H9 (cell line): ENCODE data around the gene DLG2. TPM values are rescaled to one million over a fixed set of nuclear protein-coding genes. Genes with fewer than 3 reads are reported as not detected.

Experiments
- DNase-seq: peaks from one replicate; pipeline ENCODE4 v3.0.0-alpha.2; 2017
- H2AFZ ChIP-seq: one replicate; pipeline ENCODE4 v1.6.1; 2013; ENCODE audit warnings: mild to moderate bottlenecking, low read length, control low read depth, moderate library complexity
- H2AK5ac ChIP-seq: 2 replicates; pipeline ENCODE4 v1.6.1; 2013; ENCODE audit warnings: low read length, control low read depth, mixed read lengths; ENCODE audit not compliant: insufficient read length
- H2BK120ac ChIP-seq: one replicate; pipeline ENCODE4 v1.6.1; 2013; ENCODE audit warnings: low read depth, mild to moderate bottlenecking, low read length, control low read depth, inconsistent platforms; ENCODE audit not compliant: poor library complexity, severe bottlenecking
- H2BK12ac ChIP-seq: 2 replicates; pipeline ENCODE4 v1.6.1; 2013; ENCODE audit warnings: low read length, control low read depth, mixed read lengths, low read depth; ENCODE audit not compliant: insufficient read length
- H2BK15ac ChIP-seq: 2 replicates; pipeline ENCODE4 v1.6.1; 2013; ENCODE audit warnings: low read depth, low read length, control low read depth
- H2BK20ac ChIP-seq: one replicate; pipeline ENCODE4 v1.6.1; 2013; ENCODE audit warnings: low read depth, mild to moderate bottlenecking, low read length, control low read depth, inconsistent platforms; ENCODE audit not compliant: poor library complexity, severe bottlenecking
- H2BK5ac ChIP-seq: 2 replicates; pipeline ENCODE4 v1.6.1; 2013; ENCODE audit warnings: low read length, control low read depth, mixed read lengths; ENCODE audit not compliant: insufficient read length
- H3K14ac ChIP-seq: 2 replicates; pipeline ENCODE4 v1.6.1; 2013; ENCODE audit warnings: low read length, control low read depth; ENCODE audit not compliant: insufficient read depth
- H3K18ac ChIP-seq: 2 replicates; pipeline ENCODE4 v1.6.1; 2013; ENCODE audit warnings: low read depth, mild to moderate bottlenecking, mixed read lengths, low read length, control low read depth; ENCODE audit not compliant: insufficient read length
- H3K23ac ChIP-seq: 2 replicates; pipeline ENCODE4 v1.6.1; 2013; ENCODE audit warnings: low read length, control low read depth, mixed read lengths, low read depth; ENCODE audit not compliant: insufficient read length
- H3K23me2 ChIP-seq: 2 replicates; pipeline ENCODE4 v1.6.1; 2013; ENCODE audit warnings: low read depth, mild to moderate bottlenecking, mixed read lengths, low read length, control low read depth; ENCODE audit not compliant: insufficient read length, poor library complexity, severe bottlenecking
- H3K27ac ChIP-seq: 2 replicates; pipeline ENCODE4 v1.5.1; 2013; ENCODE audit warnings: low read length, control low read depth, mixed read lengths, low read depth; ENCODE audit not compliant: insufficient read length
- H3K27me3 ChIP-seq: 2 replicates; pipeline ENCODE4 v1.6.1; 2013; ENCODE audit warnings: low read length, control low read depth, inconsistent platforms; ENCODE audit not compliant: insufficient read depth
- H3K4ac ChIP-seq: 2 replicates; pipeline ENCODE4 v1.6.1; 2013; ENCODE audit warnings: low read depth, mild to moderate bottlenecking, control low read depth, inconsistent platforms, low read length, moderate library complexity
- H3K4me1 ChIP-seq: 2 replicates; pipeline ENCODE4 v1.6.1; 2013; ENCODE audit warnings: low read length, control low read depth, inconsistent platforms; ENCODE audit not compliant: insufficient read depth
- H3K4me2 ChIP-seq: 2 replicates; pipeline ENCODE4 v1.6.1; 2013; ENCODE audit warnings: low read length, control low read depth, mixed read lengths; ENCODE audit not compliant: insufficient read length, insufficient read depth
- H3K56ac ChIP-seq: 2 replicates; pipeline ENCODE4 v1.6.1; 2013; ENCODE audit warnings: low read depth, mild to moderate bottlenecking, mixed read lengths, low read length, control low read depth; ENCODE audit not compliant: insufficient read length
- H3K79me1 ChIP-seq: 2 replicates; pipeline ENCODE4 v1.6.1; 2013; ENCODE audit warnings: low read depth, mild to moderate bottlenecking, moderate library complexity, low read length, control low read depth, inconsistent platforms; ENCODE audit not compliant: insufficient read depth, poor library complexity, severe bottlenecking
- H3K79me2 ChIP-seq: 2 replicates; pipeline ENCODE4 v1.6.1; 2013; ENCODE audit warnings: low read length, control low read depth, inconsistent platforms; ENCODE audit not compliant: insufficient read depth
- H3K9ac ChIP-seq: 2 replicates; pipeline ENCODE4 v1.6.1; 2013; ENCODE audit warnings: low read length, control low read depth, mixed read lengths; ENCODE audit not compliant: insufficient read length; ENCODE audit errors: extremely low read depth
- H3K9me3 ChIP-seq: one replicate; pipeline ENCODE4 v1.6.1; 2013; ENCODE audit warnings: low read depth, low read length, inconsistent platforms; ENCODE audit not compliant: control insufficient read depth
- H3T11ph ChIP-seq: one replicate; pipeline ENCODE4 v1.6.1; 2013; ENCODE audit warnings: mild to moderate bottlenecking, low read length, control low read depth, inconsistent platforms
- H4K20me1 ChIP-seq: one replicate; pipeline ENCODE4 v1.6.1; 2013; ENCODE audit not compliant: control insufficient read depth, insufficient read length, insufficient read depth
- H4K5ac ChIP-seq: 2 replicates; pipeline ENCODE4 v1.6.1; 2013; ENCODE audit warnings: low read depth, mild to moderate bottlenecking, mixed read lengths, low read length, control low read depth; ENCODE audit not compliant: insufficient read length
- H4K8ac ChIP-seq: replicated peaks from 2 replicates; pipeline ENCODE4 v1.6.1; 2013; ENCODE audit warnings: low read length, control low read depth, mixed read lengths, low read depth; ENCODE audit not compliant: insufficient read length
- H4K91ac ChIP-seq: 2 replicates; pipeline ENCODE4 v1.6.1; 2013; ENCODE audit warnings: low read depth, mild to moderate bottlenecking, moderate library complexity, mixed read lengths, low read length, control low read depth; ENCODE audit not compliant: insufficient read length
- H3K27ac Mint-ChIP-seq, 3 experiments: 2 replicates in 2 of 3; 3 replicates in 1 of 3; pipeline ENCODE4 v1.8.0; 2020 to 2021; ENCODE audit warnings: mixed read lengths in 3 of 3, mild to moderate bottlenecking in 1 of 3, moderate library complexity in 1 of 3
- H3K27me3 Mint-ChIP-seq: 2 replicates; pipeline ENCODE4 v1.8.0; 2021; ENCODE audit warnings: low read depth, mild to moderate bottlenecking, moderate library complexity, mixed read lengths
- H3K36me3 Mint-ChIP-seq, 3 experiments: 2 replicates in 2 of 3; 3 replicates in 1 of 3; pipeline ENCODE4 v1.8.0; 2020 to 2021; ENCODE audit warnings: low read depth in 3 of 3, mixed read lengths in 3 of 3; ENCODE audit not compliant: insufficient read depth in 1 of 3
- H3K4me1 Mint-ChIP-seq, 2 experiments: 2 replicates each; pipeline ENCODE4 v1.8.0; 2020; ENCODE audit warnings: mixed read lengths in 2 of 2
- H3K4me3 Mint-ChIP-seq, 2 experiments: 2 replicates in 1 of 2; 3 replicates in 1 of 2; pipeline ENCODE4 v1.8.0; 2020 to 2021; ENCODE audit warnings: mild to moderate bottlenecking in 2 of 2, mixed read lengths in 2 of 2, moderate library complexity in 1 of 2
- H3K9me3 Mint-ChIP-seq, 2 experiments: 2 replicates in 1 of 2; 3 replicates in 1 of 2; pipeline ENCODE4 v1.8.0; 2020; ENCODE audit warnings: mild to moderate bottlenecking in 2 of 2, mixed read lengths in 2 of 2, moderate library complexity in 1 of 2
- WGBS: extraction: QIAGEN DNeasy Blood & Tissue Kit; methylation state at CpG from one replicate; pipeline ENCODE4 v1.1.7; 2013; ENCODE audit warnings: missing lambda C conversion rate, low lambda C conversion rate, mixed read lengths; ENCODE audit not compliant: insufficient read length; ENCODE audit errors: extremely low coverage; 5-methylcytosine and 5-hydroxymethylcytosine counted together
- total RNA-seq: library from RNA; stranded (reverse); gene quantifications from 2 replicates; pipeline ENCODE4 v1.2.1, GENCODE V29; 2021
- TF ChIP-seq, protein P1 (sequence below): fragments of 200-600 bp; sonication (generic); conservative IDR thresholded peaks from 3 replicates; pipeline ENCODE4 v1.8.0; 2021; ENCODE audit warnings: antibody characterized with exemption, mild to moderate bottlenecking

DLG2 gene
- total RNA-seq, 1 experiment from 2014 or later, result 8.0 TPM

- H2BK12ac ChIP-seq, result no peak overlapping the region
- H2BK120ac ChIP-seq, result no peak overlapping the region
- H2AFZ ChIP-seq, result no peak overlapping the region
- no peak overlapping the region for H2AK5ac ChIP-seq
- H3K79me2 ChIP-seq, result no peaks in the 10 kb centered on the region
- Mint-ChIP-seq H3K9me3 (no peaks in the 10 kb centered on the region), H3K27ac (peak overlapping the region in 1 of 3 experiments; percentile 73; a peak in 1 of 7 replicates), H3K36me3 (no peaks in the 10 kb centered on the region), H3K4me1 (peaks cover 0 to 5% of the 10 kb centered on the region in 2 experiments; a peak in 1 of 4 replicates), H3K27me3 (no peaks in the 10 kb centered on the region), H3K4me3 (no peak overlapping the region)
- no peak overlapping the region for H3K4me2 ChIP-seq
- H2BK15ac ChIP-seq, result no peak overlapping the region
- H3T11ph ChIP-seq, result no peak overlapping the region
- no CpG with 5 or more reads among the region's 2 CpGs for WGBS
- no peaks in the 10 kb centered on the region for H3K23me2 ChIP-seq
- no peak overlapping the region for H3K23ac ChIP-seq
- no peak overlapping the region for H3K27ac ChIP-seq
- H3K9me3 ChIP-seq, result no peaks in the 10 kb centered on the region
- no peak overlapping the region for H3K9ac ChIP-seq
- TF ChIP-seq, protein P1, sequence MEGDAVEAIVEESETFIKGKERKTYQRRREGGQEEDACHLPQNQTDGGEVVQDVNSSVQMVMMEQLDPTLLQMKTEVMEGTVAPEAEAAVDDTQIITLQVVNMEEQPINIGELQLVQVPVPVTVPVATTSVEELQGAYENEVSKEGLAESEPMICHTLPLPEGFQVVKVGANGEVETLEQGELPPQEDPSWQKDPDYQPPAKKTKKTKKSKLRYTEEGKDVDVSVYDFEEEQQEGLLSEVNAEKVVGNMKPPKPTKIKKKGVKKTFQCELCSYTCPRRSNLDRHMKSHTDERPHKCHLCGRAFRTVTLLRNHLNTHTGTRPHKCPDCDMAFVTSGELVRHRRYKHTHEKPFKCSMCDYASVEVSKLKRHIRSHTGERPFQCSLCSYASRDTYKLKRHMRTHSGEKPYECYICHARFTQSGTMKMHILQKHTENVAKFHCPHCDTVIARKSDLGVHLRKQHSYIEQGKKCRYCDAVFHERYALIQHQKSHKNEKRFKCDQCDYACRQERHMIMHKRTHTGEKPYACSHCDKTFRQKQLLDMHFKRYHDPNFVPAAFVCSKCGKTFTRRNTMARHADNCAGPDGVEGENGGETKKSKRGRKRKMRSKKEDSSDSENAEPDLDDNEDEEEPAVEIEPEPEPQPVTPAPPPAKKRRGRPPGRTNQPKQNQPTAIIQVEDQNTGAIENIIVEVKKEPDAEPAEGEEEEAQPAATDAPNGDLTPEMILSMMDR, result no peak
- H3K18ac ChIP-seq, result no peak overlapping the region
- no peaks in the 10 kb centered on the region for H3K27me3 ChIP-seq
- H4K8ac ChIP-seq, result no peak overlapping the region
- H3K14ac ChIP-seq, result no peak overlapping the region
- H4K91ac ChIP-seq, result no peak overlapping the region
- H3K4me1 ChIP-seq, result no peaks in the 10 kb centered on the region
- H3K56ac ChIP-seq, result no peak overlapping the region
- H4K20me1 ChIP-seq, result no peaks in the 10 kb centered on the region
- no peak overlapping the region for H2BK20ac ChIP-seq
- no peak overlapping the region for H3K4ac ChIP-seq
- no peaks in the 10 kb centered on the region for H3K79me1 ChIP-seq
- H4K5ac ChIP-seq, result no peak overlapping the region
- H2BK5ac ChIP-seq, result no peak overlapping the region
- DNase-seq, result no peak
These were observed 2217.3 kb downstream of the DLG2 start for GRCh38 chr11:83409891-83410290.
